ENCODE measurements around the gene SLC47A2.

DNA sequence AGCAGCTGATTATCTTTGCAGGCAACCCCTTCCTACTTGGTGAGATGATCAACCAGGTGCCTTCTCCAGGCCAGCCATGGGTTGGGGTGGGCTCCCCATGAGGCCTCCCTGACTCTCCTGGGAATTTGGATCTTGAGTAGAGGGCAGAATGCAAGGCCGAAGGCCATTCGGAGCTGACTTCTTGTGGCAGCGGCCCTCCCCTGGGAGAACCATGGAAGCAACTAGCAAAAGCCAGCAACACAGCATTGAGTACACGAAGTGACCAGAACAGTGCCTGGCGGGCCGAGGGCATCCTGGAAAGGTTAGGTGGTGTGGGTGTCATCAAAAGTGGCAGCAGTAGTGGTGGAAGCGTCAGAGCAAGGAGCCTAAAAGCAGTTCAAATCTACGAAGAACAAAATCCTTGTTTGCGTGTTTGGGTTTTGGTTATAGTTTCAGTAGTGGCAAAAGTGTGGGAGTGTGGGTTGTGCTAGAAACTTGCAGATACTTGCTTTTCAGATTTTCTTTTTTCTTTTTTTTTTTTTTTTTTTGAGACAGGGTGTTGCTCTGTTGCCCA is 33.7 kb upstream of the SLC47A2 start:
- TF ChIP-seq, protein P1, sequence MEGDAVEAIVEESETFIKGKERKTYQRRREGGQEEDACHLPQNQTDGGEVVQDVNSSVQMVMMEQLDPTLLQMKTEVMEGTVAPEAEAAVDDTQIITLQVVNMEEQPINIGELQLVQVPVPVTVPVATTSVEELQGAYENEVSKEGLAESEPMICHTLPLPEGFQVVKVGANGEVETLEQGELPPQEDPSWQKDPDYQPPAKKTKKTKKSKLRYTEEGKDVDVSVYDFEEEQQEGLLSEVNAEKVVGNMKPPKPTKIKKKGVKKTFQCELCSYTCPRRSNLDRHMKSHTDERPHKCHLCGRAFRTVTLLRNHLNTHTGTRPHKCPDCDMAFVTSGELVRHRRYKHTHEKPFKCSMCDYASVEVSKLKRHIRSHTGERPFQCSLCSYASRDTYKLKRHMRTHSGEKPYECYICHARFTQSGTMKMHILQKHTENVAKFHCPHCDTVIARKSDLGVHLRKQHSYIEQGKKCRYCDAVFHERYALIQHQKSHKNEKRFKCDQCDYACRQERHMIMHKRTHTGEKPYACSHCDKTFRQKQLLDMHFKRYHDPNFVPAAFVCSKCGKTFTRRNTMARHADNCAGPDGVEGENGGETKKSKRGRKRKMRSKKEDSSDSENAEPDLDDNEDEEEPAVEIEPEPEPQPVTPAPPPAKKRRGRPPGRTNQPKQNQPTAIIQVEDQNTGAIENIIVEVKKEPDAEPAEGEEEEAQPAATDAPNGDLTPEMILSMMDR (IDR thresholded peaks at IDR 0.05; ENCODE audit: poor library complexity, severe bottlenecking): no peak
- no peak for TF ChIP-seq POLR2AphosphoS5 (IDR thresholded peaks at IDR 0.05)
- TF ChIP-seq TAF1 (IDR thresholded peaks at IDR 0.05; ENCODE audit: low read depth): no peak
